Measurements from ENCODE around the gene ZRANB2.

Gene ZRANB2

GRCh38 chr1:71027991-71028390 is 52.8 kb downstream of the ZRANB2 start:
- DNase-seq, result no peak

GRCh38 chr1:71026093-71026492 is 54.7 kb downstream of the ZRANB2 start:
- DNase-seq, result no peak

GRCh38 chr1:71023515-71023914 is 57.3 kb downstream of the ZRANB2 start:
- DNase-seq, result no peak

- DNase-seq, result no peak
These were observed 61.4 kb downstream of the ZRANB2 start for GRCh38 chr1:71019233-71019969.

- DNase-seq, result no peak
These were observed 62.0 kb downstream of the ZRANB2 start for GRCh38 chr1:71018791-71019190.

- no peak for DNase-seq
These were observed 65.1 kb downstream of the ZRANB2 start for GRCh38 chr1:71015745-71016144.

GRCh38 chr1:71014178-71014579 is 66.7 kb downstream of the ZRANB2 start:
- no peak for DNase-seq

Data from 8988T (cell line).